ENCODE results near the gene ARHGEF16.

Gene ARHGEF16

DNA sequence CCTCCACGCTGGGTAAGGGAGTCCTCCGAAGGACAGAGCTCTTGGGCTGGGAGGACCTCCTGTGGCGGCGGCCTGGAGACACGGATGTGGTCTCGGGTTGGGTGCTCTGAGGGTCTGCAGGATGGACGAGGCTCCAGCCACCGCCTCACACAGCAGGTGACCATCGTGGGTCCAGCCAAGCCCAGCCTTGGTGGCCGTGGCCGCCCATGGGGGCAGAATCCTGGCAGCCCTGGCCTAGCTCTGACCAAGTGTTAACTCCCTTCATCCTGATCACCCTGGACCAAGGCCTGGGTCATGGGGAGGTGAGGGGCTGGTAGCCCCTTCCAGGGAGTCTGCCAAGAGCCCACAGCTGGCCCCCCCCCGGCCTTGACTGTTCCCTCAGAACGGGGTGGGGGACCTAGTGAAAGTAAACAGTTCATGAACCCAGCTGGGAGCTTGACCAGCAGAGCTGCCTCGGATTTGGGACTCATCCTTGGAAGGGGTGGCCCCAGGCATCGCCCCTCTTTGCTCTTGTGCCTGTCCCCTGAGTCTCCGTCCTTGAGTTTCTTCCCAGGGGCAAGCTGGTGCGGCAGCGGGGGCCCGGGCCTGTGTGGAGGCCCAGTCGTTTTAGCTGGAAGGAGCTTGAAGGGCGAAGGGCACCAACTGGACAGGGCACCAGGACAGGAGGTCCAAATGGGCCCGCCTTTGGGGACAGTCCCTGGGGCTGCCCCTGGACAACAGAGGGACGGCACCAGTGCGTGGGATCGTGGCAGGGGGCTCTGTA is 17.8 kb downstream of the ARHGEF16 start:
- peak overlapping the region; percentile 94 for H3K27ac ChIP-seq (ENCODE audit: low read depth, low read length)
- no peaks in the 10 kb centered on the region for H3K9me3 ChIP-seq (ENCODE audit: insufficient read depth, low read depth, low read length)
- peak overlapping the region; percentile 14 for H3K9ac ChIP-seq (ENCODE audit: low read depth, low read length)
- peaks cover 19% of the 10 kb centered on the region for H3K4me1 ChIP-seq (ENCODE audit: insufficient read depth, low read length)
- H3K27me3 ChIP-seq (ENCODE audit: insufficient read depth, low read length) = no peaks in the 10 kb centered on the region
- no peak overlapping the region for H3K4me3 ChIP-seq (ENCODE audit: low read length)
- H3K36me3 ChIP-seq (ENCODE audit: insufficient read depth, low read length) = peaks cover 22% of the 10 kb centered on the region
- WGBS = 83% methylated on average over 25 of the region's 25 CpGs

DNA sequence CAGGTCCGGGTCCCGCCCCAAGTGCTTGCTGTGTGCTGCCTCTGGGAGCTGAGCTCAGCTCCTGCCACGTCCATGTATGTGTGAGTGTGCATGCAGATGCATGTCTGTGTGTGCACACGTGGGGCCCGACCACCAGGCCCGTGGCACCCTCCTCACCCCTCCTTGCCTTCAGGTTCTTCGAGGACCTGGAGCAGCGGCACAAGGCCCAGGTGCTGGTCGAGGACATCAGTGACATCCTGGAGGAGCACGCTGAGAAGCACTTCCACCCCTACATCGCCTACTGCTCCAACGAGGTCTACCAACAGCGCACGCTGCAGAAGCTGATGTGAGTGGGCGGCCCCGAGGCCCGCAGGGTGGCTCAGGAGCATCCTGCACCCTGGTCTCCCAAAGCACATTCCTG is 18.4 kb downstream of the ARHGEF16 start:
- 97% methylated on average over 17 of the region's 17 CpGs for WGBS
- H3K36me3 ChIP-seq (ENCODE audit: insufficient read depth, low read length) = peaks cover 23% of the 10 kb centered on the region
- H3K9ac ChIP-seq (ENCODE audit: low read depth, low read length) = no peak overlapping the region
- H3K9me3 ChIP-seq (ENCODE audit: insufficient read depth, low read depth, low read length) = no peaks in the 10 kb centered on the region
- no peak overlapping the region for H3K27ac ChIP-seq (ENCODE audit: low read depth, low read length)
- no peak overlapping the region for H3K4me3 ChIP-seq (ENCODE audit: low read length)
- peaks cover 19% of the 10 kb centered on the region for H3K4me1 ChIP-seq (ENCODE audit: insufficient read depth, low read length)
- H3K27me3 ChIP-seq (ENCODE audit: insufficient read depth, low read length) = no peaks in the 10 kb centered on the region

DNA sequence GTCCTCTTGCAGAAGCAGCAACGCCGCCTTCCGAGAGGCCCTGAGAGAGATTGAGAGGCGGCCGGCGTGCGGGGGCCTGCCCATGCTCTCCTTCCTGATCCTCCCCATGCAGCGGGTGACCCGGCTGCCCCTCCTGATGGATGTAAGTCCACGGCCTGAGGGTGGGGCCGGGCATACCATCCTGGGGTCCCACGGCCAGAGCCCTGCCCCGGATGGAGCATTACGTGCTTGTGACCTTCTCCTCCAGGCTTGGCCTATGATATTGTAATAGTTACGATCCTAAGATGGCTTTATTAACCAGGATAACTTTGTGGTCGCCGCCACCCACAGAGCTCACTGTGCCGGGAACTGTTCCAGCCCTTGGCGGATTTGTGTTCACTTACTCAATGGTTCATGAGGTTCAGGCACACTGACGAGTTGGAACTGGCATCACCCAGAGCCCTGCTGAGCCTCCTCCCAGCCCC is 18.9 kb downstream of the ARHGEF16 start:
- H3K4me3 ChIP-seq (ENCODE audit: low read length) = no peak overlapping the region
- H3K27me3 ChIP-seq (ENCODE audit: insufficient read depth, low read length) = no peaks in the 10 kb centered on the region
- H3K4me1 ChIP-seq (ENCODE audit: insufficient read depth, low read length) = peaks cover 19% of the 10 kb centered on the region
- 95% methylated on average over 20 of the region's 20 CpGs for WGBS
- H3K9ac ChIP-seq (ENCODE audit: low read depth, low read length) = no peak overlapping the region
- H3K36me3 ChIP-seq (ENCODE audit: insufficient read depth, low read length) = peaks cover 28% of the 10 kb centered on the region
- H3K9me3 ChIP-seq (ENCODE audit: insufficient read depth, low read depth, low read length) = no peaks in the 10 kb centered on the region
- H3K27ac ChIP-seq (ENCODE audit: low read depth, low read length) = no peak overlapping the region

DNA sequence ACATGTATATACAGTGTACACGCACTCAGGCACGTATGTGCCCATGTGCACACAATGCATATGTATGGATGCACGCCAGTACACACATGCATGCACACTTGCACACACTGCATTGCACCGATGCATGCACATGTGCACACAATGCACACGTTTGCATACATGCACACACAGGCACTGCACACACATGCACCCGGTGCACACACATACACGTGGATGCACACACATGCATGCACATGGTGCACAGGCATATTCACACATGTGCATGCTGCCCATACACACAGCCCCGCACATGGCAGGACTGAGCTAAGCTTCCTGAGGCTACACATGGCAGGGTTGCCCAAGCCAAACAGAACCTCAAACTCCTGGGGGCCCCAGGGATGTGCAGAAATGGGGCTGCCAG is 19.6 kb downstream of the ARHGEF16 start:
- WGBS = 96% methylated on average over 8 of the region's 8 CpGs
- no peak overlapping the region for H3K4me3 ChIP-seq (ENCODE audit: low read length)
- no peaks in the 10 kb centered on the region for H3K27me3 ChIP-seq (ENCODE audit: insufficient read depth, low read length)
- no peaks in the 10 kb centered on the region for H3K9me3 ChIP-seq (ENCODE audit: insufficient read depth, low read depth, low read length)
- H3K9ac ChIP-seq (ENCODE audit: low read depth, low read length) = no peak overlapping the region
- peaks cover 19% of the 10 kb centered on the region for H3K4me1 ChIP-seq (ENCODE audit: insufficient read depth, low read length)
- H3K27ac ChIP-seq (ENCODE audit: low read depth, low read length) = no peak overlapping the region
- peaks cover 28% of the 10 kb centered on the region for H3K36me3 ChIP-seq (ENCODE audit: insufficient read depth, low read length)

DNA sequence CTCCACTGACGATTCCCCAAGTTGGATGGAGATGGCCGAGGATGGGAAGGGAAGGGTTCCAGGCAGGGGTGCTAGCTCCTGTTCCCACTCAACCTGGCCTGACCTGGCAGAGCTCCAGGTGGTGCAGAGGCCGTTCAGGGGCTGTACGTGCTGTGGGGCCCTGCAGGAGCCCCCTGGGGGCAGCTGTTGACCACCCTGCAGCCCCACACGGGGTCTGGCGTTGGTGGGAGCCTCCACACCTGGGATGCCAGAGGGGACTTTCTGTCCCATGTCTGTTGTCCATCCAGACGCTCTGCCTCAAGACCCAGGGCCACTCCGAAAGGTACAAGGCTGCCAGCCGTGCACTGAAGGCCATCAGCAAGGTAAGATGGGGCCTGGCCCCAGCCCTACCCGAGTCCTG is 20.0 kb downstream of the ARHGEF16 start:
- Histone ChIP-seq H3K9ac (ENCODE audit: low read depth, low read length) (no peak overlapping the region), H3K4me1 (ENCODE audit: insufficient read depth, low read length) (peaks cover 19% of the 10 kb centered on the region), H3K27me3 (ENCODE audit: insufficient read depth, low read length) (no peaks in the 10 kb centered on the region), H3K4me3 (ENCODE audit: low read length) (no peak overlapping the region), H3K27ac (ENCODE audit: low read depth, low read length) (no peak overlapping the region), H3K9me3 (ENCODE audit: insufficient read depth, low read depth, low read length) (no peaks in the 10 kb centered on the region), H3K36me3 (ENCODE audit: insufficient read depth, low read length) (peaks cover 26% of the 10 kb centered on the region)
- 83% methylated on average over 10 of the region's 10 CpGs for whole genome bisulfite sequencing

DNA sequence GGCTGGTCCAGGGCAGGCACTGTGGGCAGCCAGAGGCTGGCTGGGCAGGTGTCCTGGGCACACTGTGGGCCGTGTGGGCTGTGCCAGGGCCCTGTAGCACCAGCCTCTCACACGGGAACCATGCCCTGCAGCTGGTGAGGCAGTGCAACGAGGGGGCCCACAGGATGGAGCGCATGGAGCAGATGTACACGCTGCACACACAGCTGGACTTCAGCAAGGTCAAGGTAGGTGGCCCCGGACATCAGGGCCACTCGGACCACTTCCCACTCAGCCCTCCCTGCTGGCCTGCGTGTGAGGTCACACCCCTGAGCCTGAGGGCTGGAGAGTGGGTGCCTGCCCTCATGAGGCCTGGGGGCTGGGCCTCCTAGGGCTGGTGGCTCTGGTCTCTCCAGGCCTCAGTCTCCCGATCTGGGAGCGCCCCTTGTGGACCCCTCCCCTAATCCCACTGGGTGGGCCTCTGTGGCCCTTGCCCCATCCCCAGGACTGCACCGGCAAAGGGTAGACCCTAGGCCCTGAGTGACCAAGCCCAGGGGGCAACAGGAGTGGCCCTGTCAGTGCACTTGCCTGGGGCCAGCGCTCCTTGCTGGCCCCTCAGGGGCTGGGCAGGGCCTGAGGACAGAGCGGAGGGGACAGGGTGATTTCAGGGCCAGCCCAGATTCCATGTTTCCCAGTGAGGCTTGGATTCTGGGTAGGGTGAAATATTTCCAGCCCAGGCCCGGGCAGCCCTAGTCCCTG is 21.5 kb downstream of the ARHGEF16 start:
- H3K4me3 ChIP-seq (ENCODE audit: low read length) = no peak overlapping the region
- no peak overlapping the region for H3K27ac ChIP-seq (ENCODE audit: low read depth, low read length)
- 96% methylated on average over 14 of the region's 14 CpGs for WGBS
- H3K9ac ChIP-seq (ENCODE audit: low read depth, low read length) = no peak overlapping the region
- peaks cover 15% of the 10 kb centered on the region for H3K4me1 ChIP-seq (ENCODE audit: insufficient read depth, low read length)
- H3K27me3 ChIP-seq (ENCODE audit: insufficient read depth, low read length) = no peaks in the 10 kb centered on the region
- no peaks in the 10 kb centered on the region for H3K9me3 ChIP-seq (ENCODE audit: insufficient read depth, low read depth, low read length)
- H3K36me3 ChIP-seq (ENCODE audit: insufficient read depth, low read length) = peaks cover 26% of the 10 kb centered on the region

DNA sequence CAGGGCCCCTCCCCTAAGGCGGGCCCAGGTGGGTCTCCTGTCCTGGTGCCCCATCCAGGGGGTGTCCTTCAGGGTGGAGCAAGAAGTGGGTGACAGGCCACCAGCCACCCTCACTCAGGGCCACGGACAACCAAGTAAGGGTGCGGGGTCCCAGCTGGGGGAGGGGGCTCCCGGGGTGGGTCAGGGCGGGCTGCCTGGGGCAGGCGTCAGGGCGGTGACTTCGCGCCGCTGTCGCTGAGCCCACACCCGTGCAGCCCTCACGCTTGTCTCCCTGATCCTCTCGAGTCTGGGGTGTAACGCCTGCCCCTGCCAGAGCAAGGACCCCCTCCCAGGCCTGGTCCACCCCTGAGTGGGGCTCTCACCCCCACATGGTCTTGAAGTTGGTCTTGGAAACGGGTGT is 22.2 kb downstream of the ARHGEF16 start:
- WGBS = 94% methylated on average over 16 of the region's 16 CpGs
- H3K36me3 ChIP-seq (ENCODE audit: insufficient read depth, low read length) = peaks cover 26% of the 10 kb centered on the region

DNA sequence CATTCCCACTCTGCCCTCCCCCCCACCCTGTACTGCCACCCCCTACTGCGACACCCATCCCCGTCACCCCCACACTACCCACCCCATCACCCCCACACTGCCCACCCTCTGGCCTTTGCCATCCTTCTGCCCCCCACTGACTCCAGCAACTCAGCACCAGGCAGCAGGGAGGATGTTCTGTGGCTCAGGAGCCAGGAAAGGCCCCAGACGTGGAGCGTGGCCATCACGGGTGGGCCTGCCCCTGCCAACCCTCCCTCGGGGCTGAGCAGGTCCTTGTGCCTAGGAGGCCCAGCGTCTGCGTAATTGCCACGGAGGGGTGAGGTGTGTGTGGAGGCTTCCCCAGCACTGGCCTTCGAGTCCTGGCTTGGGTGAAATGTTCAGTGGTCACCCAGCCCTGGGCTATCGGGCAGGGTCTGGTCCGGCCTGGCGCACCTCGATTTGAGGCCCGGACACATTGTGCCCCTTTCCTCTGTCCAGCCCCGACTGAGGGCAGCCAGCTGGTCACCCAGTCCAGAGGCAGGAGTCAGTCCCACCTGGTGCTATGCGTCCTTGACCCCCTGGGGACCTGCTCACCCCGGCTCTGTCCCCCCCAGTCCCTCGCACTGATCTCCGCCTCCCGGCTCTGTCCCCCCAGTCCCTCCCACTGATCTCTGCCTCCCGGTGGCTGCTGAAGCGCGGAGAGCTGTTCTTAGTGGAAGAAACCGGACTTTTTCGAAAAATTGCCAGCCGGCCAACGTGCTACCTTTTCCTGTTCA is 23.0 kb downstream of the ARHGEF16 start:
- Histone ChIP-seq H3K4me3 (ENCODE audit: low read length) (no peak overlapping the region), H3K4me1 (ENCODE audit: insufficient read depth, low read length) (0 out of 2 replicates have a peak, but pooled peaks cover under 1% of the 10 kb centered on the region), H3K27ac (ENCODE audit: low read depth, low read length) (no peak overlapping the region; the same call in 1 of the 2 replicates), H3K27me3 (ENCODE audit: insufficient read depth, low read length) (no peaks in the 10 kb centered on the region), H3K9ac (ENCODE audit: low read depth, low read length) (no peak overlapping the region), H3K36me3 (ENCODE audit: insufficient read depth, low read length) (peaks cover 26% of the 10 kb centered on the region), H3K9me3 (ENCODE audit: insufficient read depth, low read depth, low read length) (no peaks in the 10 kb centered on the region)
- 86% methylated on average over 26 of the region's 28 CpGs for WGBS

More for the DNA sequence above, 22.2 kb downstream of the ARHGEF16 start:
- no peak overlapping the region for H3K9ac ChIP-seq (ENCODE audit: low read depth, low read length)
- H3K4me3 ChIP-seq (ENCODE audit: low read length) = no peak overlapping the region
- H3K9me3 ChIP-seq (ENCODE audit: insufficient read depth, low read depth, low read length) = no peaks in the 10 kb centered on the region
- no peak overlapping the region for H3K27ac ChIP-seq (ENCODE audit: low read depth, low read length)
- H3K27me3 ChIP-seq (ENCODE audit: insufficient read depth, low read length) = no peaks in the 10 kb centered on the region
- H3K4me1 ChIP-seq (ENCODE audit: insufficient read depth, low read length) = peaks cover 8% of the 10 kb centered on the region

DNA sequence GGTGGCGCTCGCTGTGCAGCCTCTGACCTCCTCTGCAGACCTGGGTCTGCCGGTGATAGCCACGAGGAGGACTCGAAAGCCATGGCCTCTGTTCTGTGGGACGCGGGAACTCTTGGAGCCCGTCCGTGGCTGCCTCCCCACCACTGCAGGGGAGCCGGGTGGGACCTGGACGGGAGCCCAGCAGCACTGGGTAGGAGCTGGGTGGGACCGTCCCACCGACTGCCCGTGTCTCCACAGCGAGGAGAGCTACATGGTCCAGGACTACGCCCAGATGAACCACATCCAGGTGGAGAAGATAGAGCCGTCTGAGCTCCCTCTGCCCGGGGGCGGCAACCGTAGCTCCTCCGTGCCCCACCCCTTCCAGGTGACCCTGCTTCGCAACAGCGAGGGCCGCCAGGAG is 23.7 kb downstream of the ARHGEF16 start:
- H3K4me3 ChIP-seq (ENCODE audit: low read length) = no peak overlapping the region
- H3K36me3 ChIP-seq (ENCODE audit: insufficient read depth, low read length) = peaks cover 23% of the 10 kb centered on the region
- no peaks in the 10 kb centered on the region for H3K4me1 ChIP-seq (ENCODE audit: insufficient read depth, low read length)
- no peak overlapping the region for H3K9ac ChIP-seq (ENCODE audit: low read depth, low read length)
- no peaks in the 10 kb centered on the region for H3K27me3 ChIP-seq (ENCODE audit: insufficient read depth, low read length)
- WGBS = 92% methylated on average over 24 of the region's 24 CpGs
- H3K9me3 ChIP-seq (ENCODE audit: insufficient read depth, low read depth, low read length) = no peaks in the 10 kb centered on the region
- H3K27ac ChIP-seq (ENCODE audit: low read depth, low read length) = no peak overlapping the region; the same call in 1 of the 2 replicates

DNA sequence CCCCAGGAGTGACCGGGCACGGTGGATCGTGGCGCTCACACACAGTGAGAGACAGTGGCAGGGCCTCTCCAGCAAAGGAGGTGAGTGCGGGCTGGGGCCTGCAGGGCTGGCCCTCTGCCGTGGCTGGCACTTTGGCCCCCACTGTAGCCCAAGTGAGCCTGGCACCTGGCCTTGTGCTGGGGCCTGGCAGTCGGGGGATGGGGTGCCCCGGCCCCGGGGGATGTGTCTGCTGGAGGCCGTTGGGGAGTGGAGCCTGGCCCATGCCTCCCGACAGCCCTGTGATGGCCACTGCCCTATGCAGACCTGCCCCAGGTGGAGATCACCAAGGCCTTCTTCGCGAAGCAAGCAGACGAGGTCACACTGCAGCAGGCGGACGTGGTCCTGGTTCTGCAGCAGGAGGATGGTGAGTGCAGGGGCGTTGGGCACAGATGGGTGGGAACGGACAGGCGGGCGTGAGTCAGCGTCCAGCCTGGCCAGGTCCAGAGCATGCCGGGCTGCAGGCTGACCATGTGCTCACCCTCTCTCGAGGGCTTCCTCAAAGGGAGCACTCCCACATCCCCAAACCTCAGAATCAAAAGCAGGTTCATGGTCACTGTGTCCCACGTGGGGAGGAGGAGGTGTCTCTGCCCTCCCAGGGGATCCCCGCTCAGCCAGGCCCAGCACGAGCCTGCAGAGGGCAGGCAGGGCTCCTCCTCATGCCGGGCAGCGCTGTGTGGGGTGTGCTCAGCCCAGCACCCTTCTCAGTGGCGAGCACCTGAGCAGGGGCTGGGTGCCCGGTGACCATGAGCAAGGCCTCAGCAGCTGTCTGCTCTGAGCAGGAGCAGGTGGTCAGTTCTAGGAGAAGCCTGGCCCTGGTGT is 25.3 kb downstream of the ARHGEF16 start:
- Histone ChIP-seq H3K9me3 (ENCODE audit: insufficient read depth, low read depth, low read length) (no peaks in the 10 kb centered on the region), H3K4me3 (ENCODE audit: low read length) (no peak overlapping the region), H3K9ac (ENCODE audit: low read depth, low read length) (no peak overlapping the region), H3K4me1 (ENCODE audit: insufficient read depth, low read length) (no peaks in the 10 kb centered on the region), H3K27me3 (ENCODE audit: insufficient read depth, low read length) (no peaks in the 10 kb centered on the region), H3K36me3 (ENCODE audit: insufficient read depth, low read length) (peaks cover 11% of the 10 kb centered on the region), H3K27ac (ENCODE audit: low read depth, low read length) (no peak overlapping the region)
- WGBS = 97% methylated on average over 30 of the region's 30 CpGs

Measured in HUES64 (cell line).